ENCODE data around the gene TMUB2. TPM values are rescaled to one million over a fixed set of nuclear protein-coding genes. Genes with fewer than 3 reads are reported as not detected.

The TMUB2 gene
- total and polyA plus RNA-seq, 9 of the 15 experiments (the other 6 are each of a cell fraction or from before 2014, with no cell fraction given): 4.1 to 29.8 (median 16.3) TPM

DNA sequence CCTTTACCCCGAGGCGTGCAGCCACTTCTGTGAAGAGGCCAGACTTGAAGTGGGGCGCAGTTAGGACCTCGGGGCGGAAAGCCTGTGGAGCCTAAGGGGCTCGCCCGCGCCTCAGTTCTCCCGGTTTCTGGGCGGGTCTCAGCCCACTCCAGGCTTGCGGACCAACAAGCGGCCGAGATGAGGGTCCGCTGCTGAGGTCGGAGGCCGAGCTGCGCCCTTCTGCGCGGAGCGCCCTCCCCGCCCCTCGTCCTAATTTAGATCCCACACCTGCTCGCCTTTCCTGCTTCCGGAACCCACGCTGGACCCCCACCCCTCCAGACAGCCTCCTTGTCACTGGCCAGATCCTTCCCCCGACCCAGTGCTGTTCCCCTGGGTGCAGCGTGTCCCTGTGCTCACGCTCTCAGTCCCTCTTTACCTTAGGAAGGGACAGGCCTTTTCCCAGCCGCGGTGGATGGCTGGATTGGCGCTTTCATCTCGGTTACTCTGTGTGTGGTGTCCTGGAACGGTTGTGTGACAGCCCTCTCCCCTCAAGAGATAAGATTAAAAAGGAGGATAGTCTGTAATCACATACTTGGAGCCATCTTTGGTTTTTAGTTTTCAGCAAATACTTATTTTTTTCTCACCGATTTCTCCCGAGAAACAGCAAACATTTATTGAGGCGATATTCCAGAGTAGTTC lies 13.8 kb downstream of the TMUB2 start:
- Histone ChIP-seq H3K9me3 (replicated peaks; ENCODE audit: control insufficient read depth, insufficient read depth, low read depth, low read length) (no peaks in the 10 kb centered on the region), H3K36me3 (ENCODE audit: control insufficient read depth, insufficient read depth, low read length) (peaks cover 22% of the 10 kb centered on the region; the same call in 2 of the 3 replicates), H3K4me2 (ENCODE audit: insufficient read depth, low read length) (peak overlapping the region; percentile 72), H3K27me3 (ENCODE audit: control insufficient read depth in 2 of 2, insufficient read depth in 2 of 2, low read length in 2 of 2) (no peaks in the 10 kb centered on the region), H4K20me1 (replicated peaks; ENCODE audit: control insufficient read depth, insufficient read depth, low read length) (no peaks in the 10 kb centered on the region; the same call in 1 of the 2 replicates), H3K4me1 (replicated peaks in 1 of 2; ENCODE audit: control insufficient read depth in 2 of 2, insufficient read depth in 2 of 2, low read length in 2 of 2) (peaks cover 40% of the 10 kb centered on the region in 2 experiments), H3K4me3 (peak overlapping the region; percentile 79), H2AFZ (ENCODE audit: low read depth, low read length) (peak overlapping the region; percentile 82), H3K27ac (ENCODE audit: extremely low read depth, low read depth, low read length) (peak overlapping the region; percentile 91), H3K9me1 (ENCODE audit: control insufficient read depth, insufficient read depth, low read length) (no peaks in the 10 kb centered on the region), H3K9ac (ENCODE audit: insufficient read depth in 1 of 2, low read depth in 2 of 2, low read length in 2 of 2) (peak overlapping the region; percentile 80 to 98), H3K79me2 (ENCODE audit: control insufficient read depth, insufficient read depth, low read length) (peaks cover 24% of the 10 kb centered on the region)
- 7% methylated on average over 34 of the region's 36 CpGs for WGBS (ENCODE audit: insufficient coverage, low coverage, missing lambda C conversion rate)
- FAIRE-seq (peak; percentile 86), ATAC-seq (peak; percentile 7), DNase-seq (ENCODE audit: extremely low read depth in 1 of 4, low spot score in 3 of 4) (peak in 1 of 4 experiments; percentile 42)
- intact Hi-C loops (cut with micrococcal nuclease): no loop called here
- in situ Hi-C loops (cut with MboI): loop anchor here (5.0 kb wide), 1 partner anchor 317 kb away; no protein-coding TSS in a partner anchor
- ChIA-PET POLR2A (interaction anchor here (1.0 to 1.3 kb wide), 3 partner anchors 10 to 126 kb away, joined by 3 read pairs; partner anchors contain the start of gene TMUB2), CTCF (ENCODE audit: low intra/inter-chr PET ratio) (no interaction called here)
- BruUV-seq (replicated peaks): TSS peak; percentile 88
- TF ChIP-seq, protein P1, sequence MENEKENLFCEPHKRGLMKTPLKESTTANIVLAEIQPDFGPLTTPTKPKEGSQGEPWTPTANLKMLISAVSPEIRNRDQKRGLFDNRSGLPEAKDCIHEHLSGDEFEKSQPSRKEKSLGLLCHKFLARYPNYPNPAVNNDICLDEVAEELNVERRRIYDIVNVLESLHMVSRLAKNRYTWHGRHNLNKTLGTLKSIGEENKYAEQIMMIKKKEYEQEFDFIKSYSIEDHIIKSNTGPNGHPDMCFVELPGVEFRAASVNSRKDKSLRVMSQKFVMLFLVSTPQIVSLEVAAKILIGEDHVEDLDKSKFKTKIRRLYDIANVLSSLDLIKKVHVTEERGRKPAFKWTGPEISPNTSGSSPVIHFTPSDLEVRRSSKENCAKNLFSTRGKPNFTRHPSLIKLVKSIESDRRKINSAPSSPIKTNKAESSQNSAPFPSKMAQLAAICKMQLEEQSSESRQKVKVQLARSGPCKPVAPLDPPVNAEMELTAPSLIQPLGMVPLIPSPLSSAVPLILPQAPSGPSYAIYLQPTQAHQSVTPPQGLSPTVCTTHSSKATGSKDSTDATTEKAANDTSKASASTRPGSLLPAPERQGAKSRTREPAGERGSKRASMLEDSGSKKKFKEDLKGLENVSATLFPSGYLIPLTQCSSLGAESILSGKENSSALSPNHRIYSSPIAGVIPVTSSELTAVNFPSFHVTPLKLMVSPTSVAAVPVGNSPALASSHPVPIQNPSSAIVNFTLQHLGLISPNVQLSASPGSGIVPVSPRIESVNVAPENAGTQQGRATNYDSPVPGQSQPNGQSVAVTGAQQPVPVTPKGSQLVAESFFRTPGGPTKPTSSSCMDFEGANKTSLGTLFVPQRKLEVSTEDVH (IDR thresholded peaks at IDR 0.05; ENCODE audit: low read depth, partially characterized antibody): no peak
- no peak for TF ChIP-seq TAF15 (IDR thresholded peaks at IDR 0.05; ENCODE audit: low read depth, low read length)
- TF ChIP-seq ZFPM2 (CRISPR knock-in tag; IDR thresholded peaks at IDR 0.05): no peak
- TF ChIP-seq, protein P2, sequence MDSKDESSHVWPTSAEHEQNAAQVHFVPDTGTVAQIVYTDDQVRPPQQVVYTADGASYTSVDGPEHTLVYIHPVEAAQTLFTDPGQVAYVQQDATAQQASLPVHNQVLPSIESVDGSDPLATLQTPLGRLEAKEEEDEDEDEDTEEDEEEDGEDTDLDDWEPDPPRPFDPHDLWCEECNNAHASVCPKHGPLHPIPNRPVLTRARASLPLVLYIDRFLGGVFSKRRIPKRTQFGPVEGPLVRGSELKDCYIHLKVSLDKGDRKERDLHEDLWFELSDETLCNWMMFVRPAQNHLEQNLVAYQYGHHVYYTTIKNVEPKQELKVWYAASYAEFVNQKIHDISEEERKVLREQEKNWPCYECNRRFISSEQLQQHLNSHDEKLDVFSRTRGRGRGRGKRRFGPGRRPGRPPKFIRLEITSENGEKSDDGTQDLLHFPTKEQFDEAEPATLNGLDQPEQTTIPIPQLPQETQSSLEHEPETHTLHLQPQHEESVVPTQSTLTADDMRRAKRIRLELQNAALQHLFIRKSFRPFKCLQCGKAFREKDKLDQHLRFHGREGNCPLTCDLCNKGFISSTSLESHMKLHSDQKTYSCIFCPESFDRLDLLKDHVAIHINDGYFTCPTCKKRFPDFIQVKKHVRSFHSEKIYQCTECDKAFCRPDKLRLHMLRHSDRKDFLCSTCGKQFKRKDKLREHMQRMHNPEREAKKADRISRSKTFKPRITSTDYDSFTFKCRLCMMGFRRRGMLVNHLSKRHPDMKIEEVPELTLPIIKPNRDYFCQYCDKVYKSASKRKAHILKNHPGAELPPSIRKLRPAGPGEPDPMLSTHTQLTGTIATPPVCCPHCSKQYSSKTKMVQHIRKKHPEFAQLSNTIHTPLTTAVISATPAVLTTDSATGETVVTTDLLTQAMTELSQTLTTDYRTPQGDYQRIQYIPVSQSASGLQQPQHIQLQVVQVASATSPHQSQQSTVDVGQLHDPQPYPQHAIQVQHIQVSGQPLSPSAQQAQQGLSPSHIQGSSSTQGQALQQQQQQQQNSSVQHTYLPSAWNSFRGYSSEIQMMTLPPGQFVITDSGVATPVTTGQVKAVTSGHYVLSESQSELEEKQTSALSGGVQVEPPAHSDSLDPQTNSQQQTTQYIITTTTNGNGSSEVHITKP (IDR thresholded peaks at IDR 0.05; ENCODE audit: partially characterized antibody): no peak
- 0 out of 2 replicates have a peak, but pooled peaks have one; percentile 11 for TF ChIP-seq ATF7 (IDR thresholded peaks at IDR 0.05)
- no peak for TF ChIP-seq PURB (CRISPR knock-in tag; IDR thresholded peaks at IDR 0.05; ENCODE audit: low read depth)
- no peak for TF ChIP-seq FOXK2 (conservative IDR thresholded peaks at IDR 0.05 in 1 of 2, IDR thresholded peaks at IDR 0.05 in 1 of 2; ENCODE audit: low read depth in 2 of 2)
- no peak for TF ChIP-seq ZC3H11A (IDR thresholded peaks at IDR 0.05; ENCODE audit: low read depth, low read length)
- TF ChIP-seq ZNF551 (CRISPR knock-in tag; IDR thresholded peaks at IDR 0.05): no peak
- peak; percentile 51; the same call in 1 of the 2 replicates for TF ChIP-seq ZBTB7A (IDR thresholded peaks at IDR 0.05; ENCODE audit: borderline replicate concordance, control insufficient read depth, low read depth, low read length)
- TF ChIP-seq ZNF785 (CRISPR knock-in tag; IDR thresholded peaks at IDR 0.05): no peak
- TF ChIP-seq, protein P3, sequence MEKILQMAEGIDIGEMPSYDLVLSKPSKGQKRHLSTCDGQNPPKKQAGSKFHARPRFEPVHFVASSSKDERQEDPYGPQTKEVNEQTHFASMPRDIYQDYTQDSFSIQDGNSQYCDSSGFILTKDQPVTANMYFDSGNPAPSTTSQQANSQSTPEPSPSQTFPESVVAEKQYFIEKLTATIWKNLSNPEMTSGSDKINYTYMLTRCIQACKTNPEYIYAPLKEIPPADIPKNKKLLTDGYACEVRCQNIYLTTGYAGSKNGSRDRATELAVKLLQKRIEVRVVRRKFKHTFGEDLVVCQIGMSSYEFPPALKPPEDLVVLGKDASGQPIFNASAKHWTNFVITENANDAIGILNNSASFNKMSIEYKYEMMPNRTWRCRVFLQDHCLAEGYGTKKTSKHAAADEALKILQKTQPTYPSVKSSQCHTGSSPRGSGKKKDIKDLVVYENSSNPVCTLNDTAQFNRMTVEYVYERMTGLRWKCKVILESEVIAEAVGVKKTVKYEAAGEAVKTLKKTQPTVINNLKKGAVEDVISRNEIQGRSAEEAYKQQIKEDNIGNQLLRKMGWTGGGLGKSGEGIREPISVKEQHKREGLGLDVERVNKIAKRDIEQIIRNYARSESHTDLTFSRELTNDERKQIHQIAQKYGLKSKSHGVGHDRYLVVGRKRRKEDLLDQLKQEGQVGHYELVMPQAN (IDR thresholded peaks at IDR 0.05; ENCODE audit: borderline replicate concordance): peak; percentile 49; the same call in 1 of the 2 replicates

All from K562 (cell line).